ENCODE data around the gene SP4. TPM values are rescaled to one million over a fixed set of nuclear protein-coding genes. Genes with fewer than 3 reads are reported as not detected.

Gene SP4
- total RNA-seq, 2 donors from 2014 or later, result 12.7 to 16.8 TPM

DNA sequence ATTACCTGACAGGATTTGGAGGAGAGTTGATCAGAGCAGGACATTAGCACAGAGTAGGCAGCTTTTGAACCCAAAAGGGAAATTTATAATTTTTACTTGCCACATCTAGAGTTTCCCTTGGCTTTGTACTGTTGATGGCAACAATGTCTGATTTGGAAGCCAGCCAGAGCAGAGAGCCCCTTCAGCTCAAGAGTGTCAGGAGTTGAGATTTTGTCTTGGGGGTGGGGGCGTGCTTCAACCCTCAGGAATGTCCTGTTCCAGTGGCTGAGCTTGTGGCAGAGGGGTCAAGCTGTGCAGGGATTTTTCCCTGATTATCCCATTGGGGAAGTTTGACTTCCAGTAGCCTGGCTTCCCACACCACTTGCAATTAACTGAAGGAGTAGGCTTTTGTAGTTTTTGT, 27.0 kb downstream of the SP4 start:
- Mint-ChIP-seq H3K4me3 (no peak overlapping the region), H3K27me3 (ENCODE audit: insufficient read depth) (no peaks in the 10 kb centered on the region), H3K27ac (no peak overlapping the region), H3K9me3 (peaks cover 80% of the 10 kb centered on the region), H3K36me3 (ENCODE audit: low read depth) (peaks cover 86% of the 10 kb centered on the region), H3K4me1 (no peaks in the 10 kb centered on the region)
- Histone ChIP-seq H3K27ac (ENCODE audit: low read depth, low read length) (no peak overlapping the region), H3K36me3 (ENCODE audit: control insufficient read depth, insufficient read depth, low read length) (peaks cover 32% of the 10 kb centered on the region), H3K9ac (ENCODE audit: extremely low read depth, low read length, poor library complexity, severe bottlenecking) (no peak overlapping the region), H3K4me1 (ENCODE audit: control insufficient read depth, insufficient read depth, low read length) (no peaks in the 10 kb centered on the region), H3K4me3 (ENCODE audit: low read length) (peak overlapping the region; percentile 60), H3K9me3 (ENCODE audit: control insufficient read depth, low read length) (peaks cover 88% of the 10 kb centered on the region), H3K27me3 (ENCODE audit: control insufficient read depth, insufficient read depth, low read length, poor library complexity, severe bottlenecking) (no peaks in the 10 kb centered on the region)
- TF ChIP-seq, protein P1, sequence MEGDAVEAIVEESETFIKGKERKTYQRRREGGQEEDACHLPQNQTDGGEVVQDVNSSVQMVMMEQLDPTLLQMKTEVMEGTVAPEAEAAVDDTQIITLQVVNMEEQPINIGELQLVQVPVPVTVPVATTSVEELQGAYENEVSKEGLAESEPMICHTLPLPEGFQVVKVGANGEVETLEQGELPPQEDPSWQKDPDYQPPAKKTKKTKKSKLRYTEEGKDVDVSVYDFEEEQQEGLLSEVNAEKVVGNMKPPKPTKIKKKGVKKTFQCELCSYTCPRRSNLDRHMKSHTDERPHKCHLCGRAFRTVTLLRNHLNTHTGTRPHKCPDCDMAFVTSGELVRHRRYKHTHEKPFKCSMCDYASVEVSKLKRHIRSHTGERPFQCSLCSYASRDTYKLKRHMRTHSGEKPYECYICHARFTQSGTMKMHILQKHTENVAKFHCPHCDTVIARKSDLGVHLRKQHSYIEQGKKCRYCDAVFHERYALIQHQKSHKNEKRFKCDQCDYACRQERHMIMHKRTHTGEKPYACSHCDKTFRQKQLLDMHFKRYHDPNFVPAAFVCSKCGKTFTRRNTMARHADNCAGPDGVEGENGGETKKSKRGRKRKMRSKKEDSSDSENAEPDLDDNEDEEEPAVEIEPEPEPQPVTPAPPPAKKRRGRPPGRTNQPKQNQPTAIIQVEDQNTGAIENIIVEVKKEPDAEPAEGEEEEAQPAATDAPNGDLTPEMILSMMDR (conservative IDR thresholded peaks at IDR 0.05), result no peak
- WGBS, 2 experiments (ENCODE audit: insufficient coverage in 1 of 2, insufficient read length in 1 of 2), result 60 to 86% methylated on average over 1 of the region's 1 CpG
- no peak for DNase-seq

DNA sequence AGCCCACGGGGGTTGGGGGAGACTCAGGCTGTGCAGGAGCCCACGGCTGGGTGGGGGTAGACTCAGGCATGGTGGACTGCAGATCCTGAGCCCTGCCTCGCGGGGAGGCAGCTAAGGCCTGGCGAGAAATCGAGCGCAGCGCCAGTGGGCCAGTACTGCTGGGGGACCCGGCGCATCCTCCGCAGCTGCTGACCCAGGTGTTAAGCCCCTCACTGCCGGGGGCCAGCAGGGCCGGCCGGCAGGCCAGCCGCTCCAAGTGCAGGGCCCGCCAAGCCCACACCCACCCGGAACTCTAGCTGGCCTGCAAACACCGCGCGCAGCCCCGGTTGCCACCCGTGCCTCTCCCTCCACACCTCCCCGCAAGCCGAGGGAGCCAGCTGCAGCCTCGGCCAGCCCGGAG, 33.4 kb downstream of the SP4 start:
- no peaks in the 10 kb centered on the region for H3K27me3 Mint-ChIP-seq (ENCODE audit: insufficient read depth)
- no peaks in the 10 kb centered on the region for H3K4me1 Mint-ChIP-seq
- 95 to 96% methylated on average over 7 to 26 of the region's 26 CpGs for WGBS, 2 experiments (ENCODE audit: insufficient coverage in 1 of 2, insufficient read length in 1 of 2)
- Histone ChIP-seq H3K36me3 (ENCODE audit: control insufficient read depth, insufficient read depth, low read length) (peaks cover 5% of the 10 kb centered on the region), H3K4me1 (ENCODE audit: control insufficient read depth, insufficient read depth, low read length) (no peaks in the 10 kb centered on the region), H3K27ac (ENCODE audit: low read depth, low read length) (no peak overlapping the region), H3K27me3 (ENCODE audit: control insufficient read depth, insufficient read depth, low read length, poor library complexity, severe bottlenecking) (no peaks in the 10 kb centered on the region), H3K4me3 (ENCODE audit: low read length) (no peak overlapping the region), H3K9ac (ENCODE audit: extremely low read depth, low read length, poor library complexity, severe bottlenecking) (no peak overlapping the region), H3K9me3 (ENCODE audit: control insufficient read depth, low read length) (peaks cover 25% of the 10 kb centered on the region)
- H3K9me3 Mint-ChIP-seq, result peaks cover 32% of the 10 kb centered on the region
- no peak for DNase-seq
- no peak overlapping the region for H3K27ac Mint-ChIP-seq
- H3K36me3 Mint-ChIP-seq (ENCODE audit: low read depth), result peaks cover 57% of the 10 kb centered on the region
- H3K4me3 Mint-ChIP-seq, result no peak overlapping the region
- TF ChIP-seq, protein P1 (conservative IDR thresholded peaks at IDR 0.05), result no peak

DNA sequence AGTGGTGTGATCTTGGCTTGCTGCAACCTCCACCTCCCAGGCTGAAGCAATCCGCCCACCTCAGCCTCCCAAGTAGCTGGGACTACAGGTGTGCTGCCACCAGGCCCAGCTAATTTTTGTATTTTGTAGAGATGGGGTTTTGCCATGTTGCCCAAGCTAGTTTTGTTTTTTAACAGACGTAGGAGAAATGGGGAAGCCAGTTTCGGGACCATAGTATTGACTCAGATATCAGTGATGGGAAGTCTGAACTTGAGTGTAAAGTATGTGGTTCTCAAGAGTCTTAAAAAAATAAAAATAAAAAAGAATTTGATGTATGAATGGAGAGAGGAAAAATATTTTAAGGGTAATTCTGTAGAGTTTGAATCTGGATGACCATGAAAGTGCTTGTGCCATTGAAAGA, 34.2 kb downstream of the SP4 start:
- Histone ChIP-seq H3K4me3 (ENCODE audit: low read length) (no peak overlapping the region), H3K9me3 (ENCODE audit: control insufficient read depth, low read length) (peaks cover 20% of the 10 kb centered on the region), H3K9ac (ENCODE audit: extremely low read depth, low read length, poor library complexity, severe bottlenecking) (no peak overlapping the region), H3K27me3 (ENCODE audit: control insufficient read depth, insufficient read depth, low read length, poor library complexity, severe bottlenecking) (no peaks in the 10 kb centered on the region), H3K4me1 (ENCODE audit: control insufficient read depth, insufficient read depth, low read length) (no peaks in the 10 kb centered on the region), H3K36me3 (ENCODE audit: control insufficient read depth, insufficient read depth, low read length) (no peaks in the 10 kb centered on the region), H3K27ac (ENCODE audit: low read depth, low read length) (no peak overlapping the region)
- no peaks in the 10 kb centered on the region for H3K4me1 Mint-ChIP-seq
- no peak overlapping the region for H3K27ac Mint-ChIP-seq
- TF ChIP-seq, protein P1 (conservative IDR thresholded peaks at IDR 0.05), result no peak
- peaks cover 26% of the 10 kb centered on the region for H3K9me3 Mint-ChIP-seq
- peaks cover 53% of the 10 kb centered on the region for H3K36me3 Mint-ChIP-seq (ENCODE audit: low read depth)
- DNase-seq, result no peak
- H3K4me3 Mint-ChIP-seq, result no peak overlapping the region
- H3K27me3 Mint-ChIP-seq (ENCODE audit: insufficient read depth), result no peaks in the 10 kb centered on the region
- WGBS, 2 experiments (ENCODE audit: insufficient coverage in 1 of 2, insufficient read length in 1 of 2), result 97 to 100% methylated on average over 1 to 3 of the region's 3 CpGs
